OCI-LY1 (cell line): ENCODE measurements around the gene OR10H2.

ENCODE experiments used
- H2AFZ ChIP-seq: fragments of 200-600 bp; sonication (generic), shearing (Covaris generic); 2 replicates; pipeline ENCODE4 v1.6.0; 2014; ENCODE audit warnings: antibody characterized with exemption, mild to moderate bottlenecking, low read length
- H3F3A ChIP-seq: fragments of 200-600 bp; sonication (generic), shearing (Covaris generic); 2 replicates; pipeline ENCODE4 v1.6.0; 2014; ENCODE audit warnings: mild to moderate bottlenecking, antibody characterized with exemption, low read length, moderate library complexity; ENCODE audit not compliant: insufficient read depth
- H3K27ac ChIP-seq: fragments of 200-600 bp; sonication (generic); 2 replicates; pipeline ENCODE4 v1.5.1; 2014; ENCODE audit warnings: low read length, mixed run types, mild to moderate bottlenecking, low read depth; ENCODE audit not compliant: poor library complexity, severe bottlenecking
- H3K27me3 ChIP-seq: fragments of 200-600 bp; sonication (generic); 2 replicates; pipeline ENCODE4 v1.6.0; 2014; ENCODE audit warnings: antibody characterized with exemption, mild to moderate bottlenecking, low read length, moderate library complexity; ENCODE audit not compliant: insufficient read depth
- H3K36me3 ChIP-seq: fragments of 200-600 bp; sonication (generic); 2 replicates; pipeline ENCODE4 v1.6.1; 2014; ENCODE audit warnings: mild to moderate bottlenecking, antibody characterized with exemption, low read length, moderate library complexity, mixed read lengths; ENCODE audit not compliant: insufficient read depth
- H3K4me1 ChIP-seq: fragments of 200-600 bp; sonication (generic); 2 replicates; pipeline ENCODE4 v1.5.1; 2014; ENCODE audit warnings: mild to moderate bottlenecking, low read length, moderate library complexity; ENCODE audit not compliant: insufficient read depth, severe bottlenecking
- H3K4me2 ChIP-seq: fragments of 200-600 bp; sonication (generic), shearing (Covaris generic); 2 replicates; pipeline ENCODE4 v1.6.1; 2014; ENCODE audit warnings: low read length
- H3K4me3 ChIP-seq: fragments of 200-600 bp; sonication (generic); 2 replicates; pipeline ENCODE4 v1.5.1; 2014; ENCODE audit warnings: low read length, low read depth, mild to moderate bottlenecking, mixed read lengths; ENCODE audit not compliant: poor library complexity, severe bottlenecking
- H3K79me2 ChIP-seq: fragments of 200-600 bp; shearing (Covaris generic); 2 replicates; pipeline ENCODE4 v1.6.1; 2016; ENCODE audit warnings: mixed run types, low read length, mixed read lengths; ENCODE audit not compliant: insufficient read depth
- H3K9ac ChIP-seq: fragments of 200-600 bp; sonication (generic), shearing (Covaris generic); 2 replicates; pipeline ENCODE4 v1.6.1; 2014; ENCODE audit warnings: mild to moderate bottlenecking, low read length, mixed read lengths
- H3K9me2 ChIP-seq: fragments of 200-600 bp; sonication (generic), shearing (Covaris generic); 2 replicates; pipeline ENCODE4 v1.6.1; 2014; ENCODE audit warnings: low read depth, mild to moderate bottlenecking, low read length, mixed read lengths
- H3K9me3 ChIP-seq: fragments of 200-600 bp; shearing (Covaris generic); 2 replicates; pipeline ENCODE4 v1.6.1; 2014; ENCODE audit warnings: low read length, mixed read lengths
- H4K20me1 ChIP-seq: fragments of 200-600 bp; sonication (generic), shearing (Covaris generic); 2 replicates; pipeline ENCODE4 v1.6.0; 2016; ENCODE audit warnings: mild to moderate bottlenecking, low read length; ENCODE audit not compliant: insufficient read depth
- EZH2 ChIP-seq: fragments of 200-600 bp; sonication (generic), shearing (Covaris generic); IDR thresholded peaks from 2 replicates; pipeline ENCODE4 v1.8.0; 2017; ENCODE audit warnings: borderline replicate concordance, mixed run types, mild to moderate bottlenecking, antibody characterized with exemption, low read length, moderate library complexity, mixed read lengths
- TF ChIP-seq, protein P1 (sequence below): fragments of 200-600 bp; sonication (generic), shearing (Covaris generic); IDR thresholded peaks from 2 replicates; pipeline ENCODE4 v1.5.1; 2017; ENCODE audit warnings: mild to moderate bottlenecking, antibody characterized with exemption, low read length, moderate library complexity, mixed read lengths

Gene OR10H2

GRCh38 chr19:15715642-15716041, 12.2 kb upstream of the OR10H2 start:
- Histone ChIP-seq H2AFZ (no peak overlapping the region), H3F3A (no peaks in the 10 kb centered on the region), H4K20me1 (no peaks in the 10 kb centered on the region), H3K79me2 (no peaks in the 10 kb centered on the region), H3K27ac (no peak overlapping the region), H3K27me3 (no peaks in the 10 kb centered on the region), H3K9me3 (no peaks in the 10 kb centered on the region), H3K4me3 (no peak overlapping the region), H3K9me2 (no peaks in the 10 kb centered on the region), H3K36me3 (no peaks in the 10 kb centered on the region), H3K4me1 (no peaks in the 10 kb centered on the region), H3K9ac (no peak overlapping the region), H3K4me2 (no peak overlapping the region)
- TF ChIP-seq, protein P1, sequence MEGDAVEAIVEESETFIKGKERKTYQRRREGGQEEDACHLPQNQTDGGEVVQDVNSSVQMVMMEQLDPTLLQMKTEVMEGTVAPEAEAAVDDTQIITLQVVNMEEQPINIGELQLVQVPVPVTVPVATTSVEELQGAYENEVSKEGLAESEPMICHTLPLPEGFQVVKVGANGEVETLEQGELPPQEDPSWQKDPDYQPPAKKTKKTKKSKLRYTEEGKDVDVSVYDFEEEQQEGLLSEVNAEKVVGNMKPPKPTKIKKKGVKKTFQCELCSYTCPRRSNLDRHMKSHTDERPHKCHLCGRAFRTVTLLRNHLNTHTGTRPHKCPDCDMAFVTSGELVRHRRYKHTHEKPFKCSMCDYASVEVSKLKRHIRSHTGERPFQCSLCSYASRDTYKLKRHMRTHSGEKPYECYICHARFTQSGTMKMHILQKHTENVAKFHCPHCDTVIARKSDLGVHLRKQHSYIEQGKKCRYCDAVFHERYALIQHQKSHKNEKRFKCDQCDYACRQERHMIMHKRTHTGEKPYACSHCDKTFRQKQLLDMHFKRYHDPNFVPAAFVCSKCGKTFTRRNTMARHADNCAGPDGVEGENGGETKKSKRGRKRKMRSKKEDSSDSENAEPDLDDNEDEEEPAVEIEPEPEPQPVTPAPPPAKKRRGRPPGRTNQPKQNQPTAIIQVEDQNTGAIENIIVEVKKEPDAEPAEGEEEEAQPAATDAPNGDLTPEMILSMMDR = no peak
- no peak for TF ChIP-seq EZH2

DNA sequence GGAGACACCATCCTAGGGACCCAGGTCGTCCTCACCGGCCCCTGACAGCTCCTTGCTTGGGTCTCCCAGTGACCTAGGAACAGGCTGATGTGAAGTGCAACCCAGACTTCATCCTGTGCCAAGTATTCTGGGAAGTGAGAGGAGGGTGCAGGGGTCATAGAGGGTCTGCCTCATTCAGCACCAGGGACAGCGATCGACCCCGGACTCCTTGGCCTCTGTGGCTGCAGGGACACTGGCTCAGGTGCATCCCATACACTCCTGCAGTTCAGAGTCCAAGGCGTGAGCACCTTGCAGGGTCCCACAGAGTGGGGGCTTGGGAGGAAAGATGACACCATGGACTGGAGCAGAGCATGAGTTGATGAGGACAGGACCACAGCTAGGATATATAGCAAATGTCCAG, 10.0 kb upstream of the OR10H2 start:
- H4K20me1 ChIP-seq = no peaks in the 10 kb centered on the region
- no peaks in the 10 kb centered on the region for H3F3A ChIP-seq
- no peaks in the 10 kb centered on the region for H3K79me2 ChIP-seq
- TF ChIP-seq EZH2 = no peak
- TF ChIP-seq, protein P1 = no peak
- H3K4me3 ChIP-seq = no peak overlapping the region
- no peak overlapping the region for H3K9ac ChIP-seq
- no peak overlapping the region for H3K4me2 ChIP-seq
- no peaks in the 10 kb centered on the region for H3K27me3 ChIP-seq
- no peaks in the 10 kb centered on the region for H3K36me3 ChIP-seq
- H2AFZ ChIP-seq = no peak overlapping the region
- H3K9me2 ChIP-seq = no peaks in the 10 kb centered on the region
- no peak overlapping the region for H3K27ac ChIP-seq
- no peaks in the 10 kb centered on the region for H3K9me3 ChIP-seq
- no peaks in the 10 kb centered on the region for H3K4me1 ChIP-seq

DNA sequence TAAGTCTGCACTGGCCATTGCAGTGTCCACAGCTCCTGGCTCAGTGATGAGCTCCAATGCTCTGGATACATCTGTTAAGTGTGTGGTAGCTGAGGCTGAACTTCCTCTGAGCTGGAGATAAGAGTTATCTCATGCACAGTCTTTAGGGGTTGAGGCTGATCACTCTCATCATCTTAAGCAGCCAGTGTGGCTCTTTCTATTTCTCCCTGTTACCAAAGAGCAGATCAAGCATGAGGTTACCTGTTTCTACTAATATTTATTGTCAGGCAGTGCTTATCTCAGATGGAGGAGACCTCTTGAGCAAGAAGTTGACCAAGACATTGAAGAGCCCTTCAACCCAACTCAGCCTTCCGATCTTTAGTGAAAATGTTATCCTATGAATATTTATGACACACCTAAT, 6.6 kb upstream of the OR10H2 start:
- H3K4me3 ChIP-seq = no peak overlapping the region
- no peaks in the 10 kb centered on the region for H3K9me3 ChIP-seq
- H3K9me2 ChIP-seq = no peaks in the 10 kb centered on the region
- no peaks in the 10 kb centered on the region for H3K36me3 ChIP-seq
- H3K27me3 ChIP-seq = 0 out of 2 replicates have a peak, but pooled peaks cover 4% of the 10 kb centered on the region
- H3K9ac ChIP-seq = no peak overlapping the region
- H3K4me2 ChIP-seq = no peak overlapping the region
- no peaks in the 10 kb centered on the region for H4K20me1 ChIP-seq
- no peaks in the 10 kb centered on the region for H3F3A ChIP-seq
- TF ChIP-seq, protein P1 = no peak
- no peak for TF ChIP-seq EZH2
- H3K4me1 ChIP-seq = no peaks in the 10 kb centered on the region
- H3K79me2 ChIP-seq = no peaks in the 10 kb centered on the region
- no peak overlapping the region for H2AFZ ChIP-seq
- H3K27ac ChIP-seq = no peak overlapping the region
